GM23248 (cell line): ENCODE data around the gene RBPJ. TPM values are rescaled to one million over a fixed set of nuclear protein-coding genes. Genes with fewer than 3 reads are reported as not detected.

ENCODE experiments used
- DNase-seq: peaks from one replicate; pipeline ENCODE4 v3.0.0-alpha.2; 2015
- H2AFZ ChIP-seq: fragments of 200-600 bp; sonication (generic); 2 replicates; pipeline ENCODE4 v1.6.1; 2016; ENCODE audit warnings: antibody characterized with exemption
- H3F3A ChIP-seq: fragments of 200-600 bp; sonication (generic); 2 replicates; pipeline ENCODE4 v1.6.1; 2016; ENCODE audit warnings: mild to moderate bottlenecking, antibody characterized with exemption, mixed run types; ENCODE audit not compliant: insufficient read depth
- H3K27ac ChIP-seq: fragments of 200-600 bp; sonication (generic); 2 replicates; pipeline ENCODE4 v1.5.1; 2016; ENCODE audit warnings: mild to moderate bottlenecking
- H3K27me3 ChIP-seq: fragments of 200-600 bp; sonication (generic); replicated peaks from 2 replicates; pipeline ENCODE4 v1.6.1; 2016; ENCODE audit warnings: mild to moderate bottlenecking; ENCODE audit not compliant: insufficient read depth
- H3K36me3 ChIP-seq: fragments of 200-600 bp; sonication (generic); 2 replicates; pipeline ENCODE4 v1.6.1; 2016; ENCODE audit warnings: low read depth, mild to moderate bottlenecking
- H3K4me1 ChIP-seq: fragments of 200-600 bp; sonication (generic); 2 replicates; pipeline ENCODE4 v1.6.1; 2016; ENCODE audit warnings: mild to moderate bottlenecking; ENCODE audit not compliant: insufficient read depth
- H3K4me2 ChIP-seq: fragments of 200-600 bp; sonication (generic); one replicate; pipeline ENCODE4 v1.6.1; 2016; ENCODE audit warnings: mild to moderate bottlenecking; ENCODE audit not compliant: unreplicated experiment
- H3K4me3 ChIP-seq: fragments of 200-600 bp; sonication (generic); 2 replicates; pipeline ENCODE4 v1.5.1; 2016; ENCODE audit warnings: mild to moderate bottlenecking
- H3K79me2 ChIP-seq: fragments of 200-600 bp; sonication (generic); 2 replicates; pipeline ENCODE4 v1.6.1; 2016; ENCODE audit warnings: mild to moderate bottlenecking; ENCODE audit not compliant: insufficient read depth
- H3K9ac ChIP-seq: fragments of 200-600 bp; sonication (generic); 2 replicates; pipeline ENCODE4 v1.6.1; 2016; ENCODE audit warnings: mild to moderate bottlenecking
- H3K9me2 ChIP-seq: fragments of 200-600 bp; sonication (generic); 2 replicates; pipeline ENCODE4 v1.6.1; 2016; ENCODE audit warnings: mixed run types, mild to moderate bottlenecking, moderate library complexity; ENCODE audit not compliant: insufficient read depth
- H3K9me3 ChIP-seq: fragments of 200-600 bp; sonication (generic); one replicate; pipeline ENCODE4 v1.6.1; 2017; ENCODE audit warnings: low read depth
- H4K20me1 ChIP-seq: fragments of 200-600 bp; sonication (generic); 2 replicates; pipeline ENCODE4 v1.6.0; 2016; ENCODE audit not compliant: insufficient read depth
- EZH2 ChIP-seq: fragments of 200-600 bp; sonication (generic); IDR thresholded peaks from 2 replicates; pipeline ENCODE4 v1.6.1; 2018; ENCODE audit warnings: antibody characterized with exemption, mild to moderate bottlenecking; ENCODE audit not compliant: insufficient read depth, poor library complexity, severe bottlenecking
- EZH2phosphoT487 ChIP-seq: fragments of 200-600 bp; sonication (generic); IDR thresholded peaks from 2 replicates; pipeline ENCODE4 v1.6.1; 2018; ENCODE audit warnings: antibody characterized with exemption, moderate library complexity, mild to moderate bottlenecking, low read depth; ENCODE audit not compliant: insufficient read depth
- WGBS, 2 experiments: methylation state at CpG; one replicate each; pipeline ENCODE4 v1.1.6; 2015 to 2017; ENCODE audit warnings: low lambda C conversion rate in 2 of 2, low coverage in 1 of 2; ENCODE audit errors: missing lambda C conversion rate in 2 of 2; 5-methylcytosine and 5-hydroxymethylcytosine counted together
- in situ Hi-C: fragments of 300-500 bp; cut with MboI; formaldehyde crosslinking; loops from 2 replicates; pipeline ENCODE4 v1.15.0; 2020
- polyA plus RNA-seq: library from polyadenylated mRNA; unstranded; fragments of >200 nt; fragmentation: Nextera tagmentation; extraction: Ambion mirVana; gene quantifications from 2 replicates; pipeline ENCODE4 v1.2.1, GENCODE V29; 2016
- total RNA-seq: library from RNA; depleted of rRNA; stranded (reverse); fragments of >200 nt; shearing (Covaris generic); gene quantifications from 2 replicates; pipeline ENCODE4 v1.2.3, GENCODE V29; 2014

RBPJ gene
- total and polyA plus RNA-seq, 2 experiments from 2014 or later, result 70.7 to 85.4 TPM

GRCh38 chr4:26404743-26405206 lies 84.0 kb downstream of the RBPJ start:
- no peak for DNase-seq
- WGBS, 2 experiments, result 83 to 89% methylated on average over 3 of the region's 3 CpGs
- H3K4me3 ChIP-seq, result no peak overlapping the region
- no peak overlapping the region for H3K4me2 ChIP-seq
- no peak overlapping the region for H2AFZ ChIP-seq
- no peaks in the 10 kb centered on the region for H3K9me2 ChIP-seq
- H3K4me1 ChIP-seq, result peaks cover 6% of the 10 kb centered on the region
- no peaks in the 10 kb centered on the region for H4K20me1 ChIP-seq
- in situ Hi-C loops, result loop anchor here (10.0 to 25.0 kb wide), 3 partner anchors 70 to 967 kb away; no protein-coding TSS in a partner anchor
- peaks cover under 1% of the 10 kb centered on the region; the same call in 1 of the 2 replicates for H3F3A ChIP-seq
- TF ChIP-seq EZH2phosphoT487, result no peak
- no peak for TF ChIP-seq EZH2
- no peak overlapping the region for H3K27ac ChIP-seq
- H3K79me2 ChIP-seq, result peaks cover 33% of the 10 kb centered on the region
- no peaks in the 10 kb centered on the region for H3K9me3 ChIP-seq
- H3K27me3 ChIP-seq, result no peaks in the 10 kb centered on the region
- peaks cover 17% of the 10 kb centered on the region for H3K36me3 ChIP-seq
- no peak overlapping the region for H3K9ac ChIP-seq

GRCh38 chr4:26406346-26406975 lies 85.6 kb downstream of the RBPJ start:
- peaks cover 6% of the 10 kb centered on the region for H3K4me1 ChIP-seq
- TF ChIP-seq EZH2 (no peak), EZH2phosphoT487 (no peak)
- peaks cover 8% of the 10 kb centered on the region for H3F3A ChIP-seq
- H3K27me3 ChIP-seq, result no peaks in the 10 kb centered on the region
- no peak overlapping the region for H3K4me2 ChIP-seq
- peaks cover 40% of the 10 kb centered on the region for H3K79me2 ChIP-seq
- no peak overlapping the region for H2AFZ ChIP-seq
- in situ Hi-C loops, result loop anchor here (10.0 to 25.0 kb wide), 3 partner anchors 72 to 969 kb away; no protein-coding TSS in a partner anchor
- no peaks in the 10 kb centered on the region for H3K9me2 ChIP-seq
- H3K36me3 ChIP-seq, result peaks cover 17% of the 10 kb centered on the region
- WGBS, 2 experiments, result 89 to 94% methylated on average over 4 of the region's 4 CpGs
- no peak overlapping the region for H3K4me3 ChIP-seq
- no peak overlapping the region for H3K9ac ChIP-seq
- no peak overlapping the region for H3K27ac ChIP-seq
- H3K9me3 ChIP-seq, result no peaks in the 10 kb centered on the region
- no peaks in the 10 kb centered on the region for H4K20me1 ChIP-seq
- DNase-seq, result no peak

GRCh38 chr4:26407476-26407875 lies 86.7 kb downstream of the RBPJ start:
- peak; percentile 18 for DNase-seq
- H3K36me3 ChIP-seq, result peaks cover 17% of the 10 kb centered on the region
- no peak overlapping the region for H3K4me2 ChIP-seq
- H4K20me1 ChIP-seq, result no peaks in the 10 kb centered on the region
- peaks cover 37% of the 10 kb centered on the region for H3K79me2 ChIP-seq
- H3K9me2 ChIP-seq, result no peaks in the 10 kb centered on the region
- in situ Hi-C loops, result loop anchor here (10.0 to 25.0 kb wide), 3 partner anchors 73 to 970 kb away; no protein-coding TSS in a partner anchor
- H3K9ac ChIP-seq, result no peak overlapping the region
- TF ChIP-seq EZH2phosphoT487 (no peak), EZH2 (no peak)
- no peak overlapping the region for H3K4me3 ChIP-seq
- WGBS, 2 experiments, result 96 to 98% methylated on average over 1 of the region's 1 CpG
- no peak overlapping the region for H2AFZ ChIP-seq
- H3K4me1 ChIP-seq, result peaks cover 6% of the 10 kb centered on the region
- H3F3A ChIP-seq, result peaks cover 8% of the 10 kb centered on the region
- no peak overlapping the region for H3K27ac ChIP-seq
- no peaks in the 10 kb centered on the region for H3K9me3 ChIP-seq
- no peaks in the 10 kb centered on the region for H3K27me3 ChIP-seq

- Histone ChIP-seq H3K79me2 (peaks cover 30% of the 10 kb centered on the region), H3K27ac (no peak overlapping the region), H3K36me3 (peaks cover 17% of the 10 kb centered on the region), H3K4me1 (peaks cover 10% of the 10 kb centered on the region), H3K9me3 (no peaks in the 10 kb centered on the region), H3K4me3 (no peak overlapping the region), H3F3A (peaks cover 8% of the 10 kb centered on the region), H3K9me2 (no peaks in the 10 kb centered on the region), H3K4me2 (no peak overlapping the region), H3K27me3 (no peaks in the 10 kb centered on the region), H3K9ac (no peak overlapping the region), H2AFZ (no peak overlapping the region), H4K20me1 (no peaks in the 10 kb centered on the region)
- 5 to 7% methylated on average over 2 of the region's 2 CpGs for WGBS, 2 experiments
- in situ Hi-C loops, result loop anchor here (10.0 to 25.0 kb wide), 3 partner anchors 326 to 973 kb away; no protein-coding TSS in a partner anchor
- no peak for TF ChIP-seq EZH2
- TF ChIP-seq EZH2phosphoT487, result no peak
- peak; percentile 64 for DNase-seq
Measured at GRCh38 chr4:26410385-26411293, 89.8 kb downstream of the RBPJ start.
